ENCODE results near the gene IL5RA. TPM values are rescaled to one million over a fixed set of nuclear protein-coding genes. Genes with fewer than 3 reads are reported as not detected.
A peak's percentile ranks its signal among the peaks of the same experiment; 100 is the strongest.

The IL5RA gene
- polyA plus RNA-seq, 3 donors from 2014 or later, result 1.0 TPM; not detected in 2

DNA sequence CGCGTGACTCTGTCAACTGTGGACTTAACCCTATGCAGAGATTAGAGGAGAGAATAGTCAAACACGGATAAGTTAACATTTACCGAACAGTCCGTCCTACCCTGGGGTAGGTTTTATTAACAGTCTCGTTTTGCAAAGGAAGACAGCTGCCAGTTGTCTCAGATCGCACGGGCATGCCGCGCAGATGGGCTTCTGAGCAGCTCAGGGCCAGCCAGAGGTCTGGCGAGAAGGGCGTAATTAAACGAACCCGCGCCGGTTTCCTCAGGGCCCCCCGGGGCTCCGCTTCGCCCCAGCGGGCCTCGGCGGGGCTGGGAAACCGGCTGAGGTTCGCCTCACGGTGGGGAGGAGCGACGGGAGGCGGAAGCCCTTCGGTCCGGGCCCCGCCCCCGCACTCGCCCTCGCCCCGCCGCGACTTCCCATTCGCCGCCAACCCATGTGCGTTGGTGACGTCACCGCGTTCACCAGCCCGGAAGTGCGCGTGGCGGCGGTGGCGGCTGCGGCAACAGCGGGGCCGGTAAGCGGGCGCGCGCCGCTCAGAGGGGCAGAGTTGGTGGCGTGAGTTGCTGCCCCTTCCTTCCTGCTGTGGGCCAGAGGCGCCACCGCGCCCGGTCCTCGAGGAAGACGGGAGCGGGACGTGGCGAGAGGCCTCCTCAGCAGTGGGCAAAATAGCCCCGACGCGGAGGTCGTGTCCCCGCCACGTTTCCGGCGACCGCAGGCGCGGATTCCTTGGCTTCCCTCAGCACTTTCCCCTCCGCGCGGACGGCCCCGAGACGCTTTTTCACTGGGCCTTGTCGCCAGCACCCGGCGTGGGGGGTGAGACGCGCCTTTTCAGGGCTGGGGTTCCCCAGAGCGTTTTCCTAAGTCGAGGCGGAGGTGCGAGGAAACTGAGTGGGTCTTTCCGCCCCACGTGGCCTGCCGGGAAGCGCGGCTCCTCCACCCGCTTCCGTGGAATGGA is 16.6 kb upstream of the IL5RA start, which contains the start of gene TRNT1:
TRNT1 (plus strand) TSS at position 464 of the 955 bp plus-strand sequence. CDS start 2,101 bp downstream, outside the sequence.
- Mint-ChIP-seq H3K4me1 (peaks cover 33 to 49% of the 10 kb centered on the region in 2 donors), H3K9me3 (no peaks in the 10 kb centered on the region), H3K4me3 (peak within 1 kb of the TSS; percentile 94 to 99 (median 98)), H3K27ac (peak within 1 kb of the TSS; percentile 98 to 99 (median 99)), H3K36me3 (peaks cover 0 to 14% (median 7%) of the 10 kb centered on the region in 3 donors), H3K27me3 (ENCODE audit: low read depth in 3 of 3) (peaks cover 13 to 40% (median 23%) of the 10 kb centered on the region in 3 donors)
- DNase-seq, result peak; percentile 96 to 97 (median 96)

- H3K36me3 Mint-ChIP-seq, result peaks cover 0 to 9% (median 3%) of the 10 kb centered on the region in 3 donors
- H3K4me1 Mint-ChIP-seq, result peaks cover 33 to 49% of the 10 kb centered on the region in 2 donors
- peaks cover 13 to 40% (median 23%) of the 10 kb centered on the region in 3 donors for H3K27me3 Mint-ChIP-seq (ENCODE audit: low read depth in 3 of 3)
- H3K4me3 Mint-ChIP-seq, result peak overlapping the region; percentile 94 to 99 (median 98)
- H3K9me3 Mint-ChIP-seq, result no peaks in the 10 kb centered on the region
- DNase-seq, result no peak
- peak overlapping the region; percentile 98 to 99 (median 99) for H3K27ac Mint-ChIP-seq
Measured at GRCh38 chr3:3125977-3126376, 15.8 kb upstream of the IL5RA start.

GRCh38 chr3:3119393-3119851 is 9.2 kb upstream of the IL5RA start:
- peak overlapping the region in 5 of 6 donors; percentile 4 to 82 (median 72) for H3K27ac Mint-ChIP-seq

GRCh38 chr3:3117651-3118050 is 7.5 kb upstream of the IL5RA start:
- Mint-ChIP-seq H3K27me3 (ENCODE audit: low read depth in 3 of 3) (peaks cover 0 to 6% (median 2%) of the 10 kb centered on the region in 3 donors), H3K4me1 (peaks cover 8 to 9% of the 10 kb centered on the region in 2 donors), H3K4me3 (no peak overlapping the region), H3K36me3 (no peaks in the 10 kb centered on the region), H3K27ac (no peak overlapping the region), H3K9me3 (no peaks in the 10 kb centered on the region)
- no peak for DNase-seq

More at GRCh38 chr3:3119393-3119851, 9.2 kb upstream of the IL5RA start:
- DNase-seq, result peak in 1 of 3 donors; percentile 28
- Mint-ChIP-seq H3K27me3 (ENCODE audit: low read depth in 3 of 3) (peaks cover 0 to 6% (median 0%) of the 10 kb centered on the region in 3 donors), H3K4me1 (peaks cover 8 to 9% of the 10 kb centered on the region in 2 donors), H3K36me3 (no peaks in the 10 kb centered on the region), H3K9me3 (no peaks in the 10 kb centered on the region), H3K4me3 (peak overlapping the region in 1 of 5 donors; percentile 69)

DNA sequence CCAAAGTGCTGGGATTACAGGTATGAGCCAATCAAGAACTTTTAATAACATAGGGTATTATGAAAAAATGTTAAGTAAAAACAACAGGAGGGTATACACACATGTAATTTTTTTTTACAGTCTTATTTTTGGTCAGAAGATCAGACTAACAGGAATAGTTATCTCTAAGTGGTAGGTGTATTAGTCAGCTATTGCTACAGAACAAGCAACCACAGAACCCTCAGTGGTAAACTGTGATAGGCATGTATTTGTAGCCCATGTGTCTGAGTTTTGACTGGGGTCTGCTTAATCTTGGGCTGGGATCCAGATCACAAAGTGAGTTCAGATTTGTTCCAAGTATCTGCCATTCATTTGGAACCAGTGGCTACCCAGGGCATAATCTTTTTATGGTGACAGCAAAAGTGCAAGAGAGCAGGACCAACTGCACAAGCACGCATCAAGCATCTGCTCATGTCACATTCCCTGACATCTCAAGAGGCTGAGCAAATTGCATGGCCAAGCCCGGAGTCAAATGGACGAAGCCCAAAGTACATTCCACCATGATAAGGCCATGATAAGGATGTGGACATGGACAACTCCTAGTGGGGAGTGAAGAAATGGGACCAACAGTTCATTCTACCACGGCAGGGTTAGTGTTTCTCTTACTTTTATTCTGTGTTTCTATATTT is 3.0 kb upstream of the IL5RA start:
- DNase-seq, result no peak
- no peaks in the 10 kb centered on the region for H3K36me3 Mint-ChIP-seq
- peak overlapping the region in 1 of 6 donors; percentile 8 for H3K27ac Mint-ChIP-seq
- H3K27me3 Mint-ChIP-seq (ENCODE audit: low read depth in 3 of 3), result peaks cover 0 to 8% (median 5%) of the 10 kb centered on the region in 3 donors
- no peak overlapping the region for H3K4me3 Mint-ChIP-seq
- no peaks in the 10 kb centered on the region for H3K4me1 Mint-ChIP-seq
- peaks cover 0 to 2% (median 0%) of the 10 kb centered on the region in 6 donors for H3K9me3 Mint-ChIP-seq

DNA sequence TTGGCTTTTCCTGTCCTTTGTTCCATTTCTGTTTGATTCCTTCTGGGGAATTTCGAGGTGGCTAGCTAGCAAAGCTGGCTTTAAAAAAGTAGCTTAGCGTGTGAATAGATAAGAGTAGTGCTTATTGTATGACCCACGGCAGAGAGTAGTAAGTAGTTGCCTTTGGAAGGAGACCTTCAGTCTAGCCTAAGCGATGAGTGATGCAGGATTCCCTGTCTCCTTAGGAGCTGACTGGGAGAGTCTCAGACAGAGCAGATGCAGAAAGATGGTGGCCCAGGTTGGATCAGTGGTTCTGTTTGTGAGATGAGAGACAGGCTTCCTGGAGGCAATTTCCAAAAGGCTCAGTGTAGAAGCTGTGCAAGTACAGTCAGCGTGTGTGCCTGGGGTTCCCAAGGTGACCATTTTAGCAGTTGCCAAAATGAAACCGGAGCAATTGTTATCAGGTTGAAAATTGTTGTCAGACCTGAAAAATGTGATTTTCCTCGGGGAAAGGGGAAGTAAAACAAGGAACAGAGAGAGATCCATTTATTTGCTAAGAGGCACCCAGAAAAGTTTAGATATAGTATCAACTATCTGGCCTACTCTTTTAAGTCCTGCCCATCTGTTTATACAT is 681 bp upstream of the IL5RA start:
- Mint-ChIP-seq H3K9me3 (peaks cover 0 to 2% (median 0%) of the 10 kb centered on the region in 6 donors), H3K4me1 (no peaks in the 10 kb centered on the region), H3K4me3 (peak overlapping the region in 1 of 5 donors; percentile 85), H3K27me3 (ENCODE audit: low read depth in 3 of 3) (peaks cover 0 to 8% (median 6%) of the 10 kb centered on the region in 3 donors), H3K36me3 (no peaks in the 10 kb centered on the region), H3K27ac (peak overlapping the region in 2 of 6 donors; percentile 94 to 95)
- no peak for DNase-seq

GRCh38 chr3:3109407-3110298 is 521 bp downstream of the IL5RA start:
- Mint-ChIP-seq H3K4me1 (no peaks in the 10 kb centered on the region), H3K36me3 (no peaks in the 10 kb centered on the region), H3K9me3 (peaks cover 0 to 2% (median 0%) of the 10 kb centered on the region in 6 donors), H3K27me3 (ENCODE audit: low read depth in 3 of 3) (peaks cover 0 to 8% (median 6%) of the 10 kb centered on the region in 3 donors), H3K4me3 (peak overlapping the region in 1 of 5 donors; percentile 85), H3K27ac (peak overlapping the region in 2 of 6 donors; percentile 94 to 95)
- DNase-seq, result peak in 1 of 3 donors; percentile 32

DNA sequence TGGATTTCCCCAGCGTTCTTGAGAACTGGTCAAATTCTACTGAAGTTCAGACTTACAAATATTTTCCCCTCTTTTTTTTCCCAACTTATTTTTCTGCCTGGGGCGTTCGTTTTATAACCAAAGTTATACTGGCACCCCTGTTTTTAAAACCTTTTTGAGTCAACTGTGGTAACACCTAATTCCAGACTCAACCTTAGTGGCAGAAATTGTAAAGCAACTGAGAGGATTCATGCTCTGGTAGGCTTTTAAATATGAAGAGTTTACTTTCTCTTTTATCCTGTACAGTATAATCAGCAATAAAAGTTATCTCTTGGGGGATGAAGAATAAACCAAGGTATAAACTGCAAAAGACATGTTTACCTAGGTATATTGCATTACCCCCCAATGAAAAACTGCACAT is 2.3 kb downstream of the IL5RA start:
- peaks cover 0 to 2% (median 0%) of the 10 kb centered on the region in 6 donors for H3K9me3 Mint-ChIP-seq
- no peak for DNase-seq
- H3K36me3 Mint-ChIP-seq, result no peaks in the 10 kb centered on the region
- peaks cover 0 to 10% (median 6%) of the 10 kb centered on the region in 3 donors for H3K27me3 Mint-ChIP-seq (ENCODE audit: low read depth in 3 of 3)
- no peaks in the 10 kb centered on the region for H3K4me1 Mint-ChIP-seq
- H3K4me3 Mint-ChIP-seq, result peak overlapping the region in 1 of 5 donors; percentile 36
- no peak overlapping the region for H3K27ac Mint-ChIP-seq

GRCh38 chr3:3107181-3107580 is 3.0 kb downstream of the IL5RA start:
- DNase-seq, result no peak
- Mint-ChIP-seq H3K4me1 (no peaks in the 10 kb centered on the region), H3K9me3 (peaks cover 0 to 2% (median 0%) of the 10 kb centered on the region in 6 donors), H3K27ac (peak overlapping the region in 1 of 6 donors; percentile 61), H3K27me3 (ENCODE audit: low read depth in 3 of 3) (peaks cover 0 to 8% (median 6%) of the 10 kb centered on the region in 3 donors), H3K4me3 (no peak overlapping the region), H3K36me3 (no peaks in the 10 kb centered on the region)

DNA sequence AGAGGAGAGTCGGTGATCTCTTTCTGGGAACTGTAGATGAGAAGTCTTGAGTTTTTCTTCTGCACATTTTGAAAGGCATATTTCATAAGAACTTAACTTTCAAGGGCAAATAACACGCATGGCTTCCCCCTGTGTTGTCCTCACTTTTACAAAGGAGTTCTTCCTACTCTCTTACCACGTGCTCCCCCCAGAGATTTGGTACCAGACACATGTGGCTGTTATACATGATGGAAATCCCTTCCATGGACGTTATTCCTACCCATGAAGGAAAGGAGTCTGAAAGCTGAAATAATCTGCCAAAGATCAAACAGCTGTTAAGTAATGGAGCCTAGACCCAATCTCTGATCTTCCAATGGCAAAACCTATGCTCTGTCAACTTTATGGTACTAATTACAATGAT is 4.4 kb downstream of the IL5RA start:
- no peak for DNase-seq
- no peak overlapping the region for H3K4me3 Mint-ChIP-seq
- H3K9me3 Mint-ChIP-seq, result peaks cover 0 to 2% (median 0%) of the 10 kb centered on the region in 6 donors
- H3K4me1 Mint-ChIP-seq, result no peaks in the 10 kb centered on the region
- H3K27me3 Mint-ChIP-seq (ENCODE audit: low read depth in 3 of 3), result peaks cover 0 to 6% (median 5%) of the 10 kb centered on the region in 3 donors
- H3K27ac Mint-ChIP-seq, result no peak overlapping the region
- H3K36me3 Mint-ChIP-seq, result no peaks in the 10 kb centered on the region

DNA sequence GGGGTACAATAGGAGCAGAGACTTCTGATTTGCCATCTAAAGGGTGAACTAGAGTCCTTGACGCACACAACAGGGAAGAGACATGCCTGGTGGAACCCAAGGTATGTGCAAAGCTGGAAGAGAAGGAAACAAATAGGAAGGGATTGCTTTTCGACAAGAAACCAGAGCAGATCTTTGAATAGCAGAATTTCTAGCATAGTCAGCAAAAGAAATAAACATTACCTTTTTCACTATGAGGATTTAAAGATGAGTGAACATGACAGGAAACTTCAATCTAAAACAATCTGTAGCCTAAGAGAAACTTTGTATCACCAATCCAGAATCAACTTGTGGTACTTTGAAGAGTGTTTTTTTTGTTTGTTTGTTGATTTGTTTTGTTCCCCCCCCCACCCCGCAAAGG is 4.9 kb downstream of the IL5RA start:
- DNase-seq, result no peak
- Mint-ChIP-seq H3K27ac (no peak overlapping the region), H3K4me3 (no peak overlapping the region), H3K4me1 (no peaks in the 10 kb centered on the region), H3K27me3 (ENCODE audit: low read depth in 3 of 3) (peaks cover 0 to 5% (median 5%) of the 10 kb centered on the region in 3 donors), H3K9me3 (peaks cover 0 to 2% (median 0%) of the 10 kb centered on the region in 6 donors), H3K36me3 (no peaks in the 10 kb centered on the region)

DNA sequence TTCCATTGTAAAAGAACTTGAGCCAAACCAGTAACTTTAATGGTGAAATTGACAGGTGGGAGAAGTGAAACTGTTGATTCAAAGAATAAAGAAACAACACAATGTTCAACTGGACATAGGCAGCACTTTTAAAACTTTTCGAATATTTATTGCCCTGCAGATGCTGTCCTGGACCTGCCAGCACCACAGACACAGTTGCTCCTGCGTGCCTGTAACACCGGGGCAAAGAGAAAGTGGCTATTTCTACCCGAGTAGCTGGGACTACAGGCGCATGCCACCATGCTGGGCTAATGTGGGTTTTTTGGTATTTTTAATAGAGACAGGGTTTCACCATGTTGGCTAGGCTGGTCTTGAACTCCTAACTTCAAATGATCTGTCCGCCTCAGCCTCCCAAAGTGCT is 7.4 kb downstream of the IL5RA start:
- H3K4me1 Mint-ChIP-seq, result no peaks in the 10 kb centered on the region
- H3K27ac Mint-ChIP-seq, result no peak overlapping the region
- H3K4me3 Mint-ChIP-seq, result no peak overlapping the region
- H3K36me3 Mint-ChIP-seq, result no peaks in the 10 kb centered on the region
- H3K9me3 Mint-ChIP-seq, result no peaks in the 10 kb centered on the region
- DNase-seq, result no peak
- H3K27me3 Mint-ChIP-seq (ENCODE audit: low read depth in 3 of 3), result peaks cover 4% of the 10 kb centered on the region in 3 donors
